CD4-positive, alpha-beta T cell treated with Interleukin-1 beta for 1 hour (primary cell): ENCODE measurements around the gene RFX3.

Experiments used
- DNase-seq, 2 donors: peaks; one replicate each; pipeline ENCODE4 v3.0.0-alpha.2; 2020 to 2022

RFX3 gene

DNA sequence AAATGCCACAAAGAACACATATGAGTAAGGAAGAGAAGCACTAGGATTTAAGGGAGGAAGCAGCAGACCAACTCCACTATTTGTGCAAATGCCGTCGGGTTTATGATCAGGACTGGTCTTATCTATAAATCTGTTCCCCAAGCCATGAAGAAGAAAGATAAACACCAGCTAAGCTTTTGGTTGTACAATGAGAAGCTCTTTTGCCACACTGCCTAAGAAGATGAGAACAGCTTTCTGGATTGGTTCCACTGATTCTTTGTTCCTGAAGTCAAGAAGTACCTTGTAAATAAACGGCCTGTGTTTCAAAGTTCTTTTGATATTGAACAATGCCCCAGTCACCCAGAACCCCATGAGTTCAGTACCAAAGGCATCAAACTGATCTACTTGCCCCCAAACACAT lies 93.9 kb downstream of the RFX3 start:
- DNase-seq: no peak

DNA sequence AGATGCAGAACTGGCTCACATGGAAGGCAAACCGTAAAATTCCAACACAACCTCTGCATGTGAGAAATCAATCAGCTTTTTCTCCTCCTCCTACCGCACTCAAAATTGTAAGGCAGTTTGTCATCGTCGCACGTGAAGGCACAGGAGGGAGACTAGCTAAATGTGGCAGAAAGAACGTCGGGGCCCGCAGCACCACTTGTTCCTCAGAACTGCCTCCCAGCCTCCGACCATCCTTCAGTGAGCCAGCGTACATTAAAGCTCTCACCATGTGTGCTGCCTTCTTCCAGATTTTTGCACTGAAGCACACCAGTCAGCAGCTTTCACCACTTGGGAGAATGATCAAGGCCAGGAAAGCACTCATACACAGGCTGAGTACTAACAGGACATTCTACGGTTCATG lies 105.9 kb downstream of the RFX3 start:
- DNase-seq: no peak

DNA sequence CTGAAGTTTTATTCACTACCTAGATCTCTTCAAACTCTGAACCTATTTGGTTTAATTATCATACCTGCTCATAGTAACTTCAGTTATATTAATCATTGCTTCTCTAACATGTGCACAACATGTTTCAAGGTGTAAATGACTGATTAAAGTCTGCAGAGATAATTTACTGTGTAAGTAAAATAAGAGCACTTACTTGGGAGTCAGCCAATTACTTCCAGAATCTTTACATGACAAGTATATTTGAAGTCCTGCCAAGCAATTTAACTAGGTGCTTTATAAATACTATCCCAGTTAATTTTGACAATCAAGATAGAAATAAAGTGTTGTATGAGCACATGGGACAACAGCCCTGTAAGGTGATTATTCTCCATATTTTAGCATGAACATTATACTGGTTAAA lies 109.9 kb downstream of the RFX3 start:
- no peak for DNase-seq

DNA sequence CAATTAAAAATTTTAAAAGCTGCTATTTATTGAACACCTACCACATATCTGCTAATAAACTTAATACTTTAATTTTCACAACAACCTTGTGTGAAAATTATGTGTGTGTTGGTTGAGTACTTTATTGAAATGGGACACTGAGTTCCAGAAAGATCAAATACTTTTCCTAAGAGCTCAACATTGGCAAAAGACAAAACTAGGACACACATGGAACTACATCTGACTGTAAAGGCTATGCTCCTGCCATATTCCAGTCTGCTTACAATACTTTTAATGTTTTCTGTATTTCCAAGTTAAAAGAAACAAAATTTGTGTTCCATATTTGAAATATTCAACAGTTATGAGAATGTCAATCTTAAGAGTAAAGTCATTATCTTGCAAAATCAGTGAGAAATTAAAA lies 111.8 kb downstream of the RFX3 start:
- no peak for DNase-seq

DNA sequence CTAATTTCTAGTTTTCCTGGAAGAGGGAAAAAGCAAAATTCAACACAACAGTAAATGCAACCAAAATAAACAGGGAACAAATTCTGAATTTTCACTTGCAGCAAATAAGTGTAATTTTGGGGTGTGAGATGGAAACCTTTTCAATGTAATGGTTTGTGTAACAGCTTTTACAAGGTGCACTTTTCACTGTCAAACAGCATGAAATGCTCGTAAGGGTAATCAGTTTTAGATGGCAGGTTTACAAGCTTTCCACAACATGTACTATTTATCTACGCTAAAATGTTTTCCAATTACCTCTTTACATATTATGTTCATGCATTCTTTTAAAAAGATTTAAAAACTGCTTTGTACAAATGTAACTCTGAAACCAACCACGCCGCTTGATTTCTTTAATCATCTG lies 115.3 kb downstream of the RFX3 start:
- DNase-seq: no peak

DNA sequence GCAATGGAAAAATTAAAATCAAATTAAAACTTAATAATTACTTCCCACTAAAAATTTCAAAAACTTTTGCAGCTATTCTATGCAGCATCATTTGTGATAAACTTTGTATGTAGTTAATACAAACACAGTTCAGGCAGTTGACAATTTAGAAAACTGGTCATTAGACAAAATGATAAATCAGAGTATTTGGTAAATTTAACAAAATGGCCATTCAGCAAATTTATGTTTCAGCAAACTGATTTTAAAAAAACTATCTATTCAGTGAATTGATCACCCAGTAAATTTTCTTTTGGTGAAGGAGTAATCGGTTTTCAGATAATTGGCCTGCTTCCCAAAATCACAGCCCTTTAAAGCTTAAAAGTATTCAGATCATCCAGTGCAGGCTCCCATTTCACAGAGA lies 116.3 kb downstream of the RFX3 start:
- no peak for DNase-seq

DNA sequence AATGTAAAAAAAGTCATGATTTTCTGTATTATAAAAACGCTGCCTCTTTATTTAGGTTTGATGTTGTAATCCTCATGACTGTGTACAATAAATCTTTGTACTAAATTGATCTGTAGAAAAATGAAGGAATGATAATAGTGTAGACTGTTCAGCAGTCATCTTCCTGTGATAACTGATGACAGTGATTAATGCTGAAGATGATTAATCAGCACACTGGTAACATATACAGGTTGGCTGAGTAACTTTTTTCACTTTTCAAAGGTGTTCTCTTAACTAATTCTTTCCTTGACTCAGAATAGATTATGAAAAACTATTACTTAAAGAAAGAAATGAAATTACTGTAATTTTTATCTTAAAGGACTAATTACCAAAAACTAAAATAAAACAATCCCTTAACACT lies 122.5 kb downstream of the RFX3 start:
- no peak for DNase-seq

DNA sequence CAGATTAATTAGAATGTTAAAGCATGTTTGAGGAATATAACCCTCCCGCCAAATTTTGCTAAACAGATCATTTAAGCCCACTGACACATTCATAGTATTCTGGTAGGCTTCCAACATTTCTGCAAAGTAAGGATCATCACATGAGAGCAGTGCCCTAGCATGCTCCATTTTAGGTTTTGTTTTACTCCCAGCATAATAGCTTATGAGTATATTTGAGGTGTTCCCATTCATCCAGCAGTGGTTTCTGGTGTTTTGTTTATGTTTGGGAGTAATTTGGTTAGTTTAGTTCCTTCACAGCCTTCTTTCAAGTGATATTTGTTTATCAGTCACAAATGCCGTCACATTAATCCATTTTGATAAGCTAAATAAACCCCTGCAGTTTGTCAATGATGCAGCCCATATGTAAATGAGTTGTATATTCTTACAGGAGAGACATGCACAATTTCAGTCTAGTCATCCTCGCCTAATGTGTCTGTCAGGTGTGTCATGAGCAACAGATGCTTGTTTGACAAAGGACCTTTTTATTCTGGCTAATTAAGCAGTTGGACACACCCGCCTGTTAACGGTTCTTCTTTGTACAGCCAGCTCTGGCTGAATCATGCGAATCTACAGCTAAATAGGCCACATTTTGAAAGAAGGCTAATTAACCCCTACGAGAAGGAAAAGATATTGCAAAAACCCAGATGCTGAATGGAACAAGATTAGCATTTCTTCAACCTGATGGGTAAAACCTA lies 124.4 kb downstream of the RFX3 start:
- DNase-seq: no peak

DNA sequence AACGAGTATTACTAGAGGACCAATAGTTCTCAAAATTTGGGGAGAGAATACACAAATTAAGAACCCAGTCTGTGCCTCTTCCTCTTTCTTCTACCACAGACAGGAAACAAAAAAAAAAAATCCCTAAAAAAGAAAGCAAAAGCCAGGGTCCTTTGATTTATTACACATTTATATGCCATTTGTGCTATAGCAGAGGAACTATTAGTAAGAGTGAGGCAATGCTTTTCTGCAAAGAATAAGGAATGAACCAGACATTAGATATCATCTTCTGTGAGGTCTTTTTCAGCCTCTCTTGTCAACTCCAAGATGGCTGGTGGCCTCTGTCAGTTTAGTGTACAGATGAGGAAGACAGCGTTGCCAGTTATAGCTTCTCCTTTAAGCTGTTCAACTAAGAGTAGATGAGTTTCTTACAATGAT lies 127.6 kb downstream of the RFX3 start:
- DNase-seq: peak; percentile 8

DNA sequence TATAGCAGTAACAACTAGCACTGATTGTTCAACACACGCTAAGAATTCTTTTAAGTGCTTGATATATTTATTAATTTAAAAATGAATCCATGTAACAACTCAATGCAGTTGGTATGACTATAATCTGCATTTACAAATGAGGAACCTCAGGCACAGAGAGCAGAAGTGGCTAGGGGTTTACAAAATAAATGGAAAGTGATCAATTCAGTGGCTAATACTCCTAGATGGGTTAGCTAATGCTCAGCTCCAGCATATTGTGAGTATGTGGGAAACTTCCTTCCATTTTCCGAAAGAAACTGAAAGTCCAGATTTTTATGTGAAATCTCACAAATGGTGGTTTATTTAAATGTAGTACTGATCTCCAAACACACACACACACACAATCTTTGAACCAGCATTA lies 128.0 kb downstream of the RFX3 start:
- DNase-seq: no peak

DNA sequence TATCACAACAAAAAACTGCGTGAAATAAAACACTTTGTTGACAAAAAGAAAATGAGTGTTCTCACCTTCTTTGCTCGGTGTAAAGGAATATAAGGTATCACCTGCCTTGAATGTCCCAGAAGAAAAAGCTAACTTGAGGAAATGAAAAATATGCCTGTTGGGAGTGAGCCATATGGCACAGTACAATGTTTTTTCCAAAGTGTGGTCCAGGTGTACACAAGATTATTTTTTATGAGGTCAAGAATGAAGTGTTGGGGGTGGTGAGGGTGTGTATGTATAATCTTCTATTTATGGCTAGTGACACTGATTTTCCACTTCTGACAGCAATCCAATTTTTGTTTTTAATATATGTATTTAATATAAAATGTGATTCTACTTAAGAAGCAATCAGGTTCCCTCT lies 134.4 kb downstream of the RFX3 start:
- no peak for DNase-seq

DNA sequence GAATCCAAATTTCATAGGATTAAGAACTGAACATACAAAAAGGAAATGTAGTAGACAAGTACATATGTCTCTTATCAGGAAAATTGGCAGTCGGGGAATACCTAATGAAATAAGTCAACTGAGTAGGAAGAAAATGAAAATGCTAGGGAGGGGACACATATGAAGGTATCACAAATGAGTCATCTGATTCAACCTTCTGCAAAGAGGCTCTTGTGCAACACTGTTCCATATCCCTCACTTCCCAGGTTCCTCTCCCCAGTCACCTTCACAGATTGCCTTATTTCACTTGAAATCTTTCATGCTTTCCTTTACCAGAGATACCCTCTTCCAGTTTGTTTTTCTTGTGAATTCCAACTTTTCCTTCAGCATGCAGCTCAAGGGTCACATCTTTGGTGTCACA lies 139.0 kb downstream of the RFX3 start:
- no peak for DNase-seq

DNA sequence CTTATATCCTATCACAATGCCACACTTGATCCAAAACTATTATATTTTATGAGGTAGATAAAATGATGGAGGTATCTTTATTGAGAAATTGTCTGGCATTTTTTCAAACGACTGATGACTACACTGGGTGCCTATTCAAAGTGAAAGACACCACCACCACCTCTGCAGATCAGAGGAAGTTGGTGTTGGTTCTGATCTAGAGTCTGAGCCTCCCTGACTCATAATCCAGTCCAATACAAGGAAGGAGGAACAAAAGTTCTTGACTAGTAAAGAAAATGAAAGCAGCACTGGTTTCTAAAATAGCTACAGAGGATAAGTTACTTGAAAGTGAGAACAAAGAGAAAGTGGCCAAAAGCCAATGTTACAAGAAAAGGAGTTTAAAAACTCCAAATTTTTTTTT lies 139.9 kb downstream of the RFX3 start:
- DNase-seq: no peak

DNA sequence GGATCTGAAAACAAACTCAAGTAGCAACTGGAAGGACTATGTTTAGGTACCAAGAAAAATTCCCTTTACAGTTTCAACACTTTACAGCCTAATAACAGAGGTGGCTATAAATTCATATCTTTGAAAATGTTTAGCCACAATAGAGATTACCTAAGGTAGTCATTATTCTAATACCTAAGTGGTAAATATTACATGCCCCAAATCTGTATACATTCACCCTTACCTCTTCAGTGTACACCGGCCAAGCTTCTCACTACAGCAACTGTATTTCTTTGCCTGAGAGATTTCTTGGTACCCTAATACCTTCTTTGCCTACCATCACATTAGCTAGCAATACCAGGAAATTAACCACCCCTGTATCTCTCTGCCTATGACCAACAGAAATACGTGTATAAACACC lies 154.0 kb downstream of the RFX3 start:
- no peak for DNase-seq

DNA sequence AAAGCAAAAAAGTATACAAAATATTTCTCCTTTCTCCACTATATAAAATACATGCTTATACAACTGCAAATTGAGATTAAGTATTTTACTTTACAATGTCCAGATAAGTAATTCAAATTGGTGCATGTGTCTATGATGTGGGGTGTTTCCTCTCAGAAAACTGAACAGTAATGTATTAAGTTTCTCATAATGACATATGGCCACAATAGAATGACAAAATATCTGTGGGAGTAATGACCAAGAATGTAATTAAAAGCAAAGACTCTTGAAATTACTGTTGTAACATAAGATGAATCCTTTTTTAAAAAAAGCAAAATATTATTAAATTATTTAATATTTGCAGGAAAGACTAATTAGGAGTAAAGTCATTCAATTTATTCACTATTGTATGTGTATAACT lies 155.1 kb downstream of the RFX3 start:
- DNase-seq: no peak

DNA sequence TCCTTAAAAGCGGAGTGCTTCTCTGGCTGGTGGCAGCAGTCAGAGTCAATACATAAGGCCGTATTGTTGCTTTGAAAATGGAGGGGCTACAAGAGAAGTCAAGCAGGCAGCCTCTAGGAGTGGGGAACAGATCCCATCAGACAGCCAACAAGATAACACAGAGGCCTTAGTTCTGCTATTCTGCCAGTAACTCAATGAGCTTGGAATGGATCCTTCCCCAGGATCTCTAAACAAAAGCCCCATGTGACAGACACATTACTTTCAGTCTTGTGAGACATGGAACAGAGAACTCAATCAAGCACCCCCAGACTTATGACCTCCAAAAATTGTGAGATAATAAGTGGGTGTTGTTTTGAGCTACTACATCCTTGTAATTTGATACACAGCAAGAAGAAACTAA lies 158.6 kb downstream of the RFX3 start:
- no peak for DNase-seq

DNA sequence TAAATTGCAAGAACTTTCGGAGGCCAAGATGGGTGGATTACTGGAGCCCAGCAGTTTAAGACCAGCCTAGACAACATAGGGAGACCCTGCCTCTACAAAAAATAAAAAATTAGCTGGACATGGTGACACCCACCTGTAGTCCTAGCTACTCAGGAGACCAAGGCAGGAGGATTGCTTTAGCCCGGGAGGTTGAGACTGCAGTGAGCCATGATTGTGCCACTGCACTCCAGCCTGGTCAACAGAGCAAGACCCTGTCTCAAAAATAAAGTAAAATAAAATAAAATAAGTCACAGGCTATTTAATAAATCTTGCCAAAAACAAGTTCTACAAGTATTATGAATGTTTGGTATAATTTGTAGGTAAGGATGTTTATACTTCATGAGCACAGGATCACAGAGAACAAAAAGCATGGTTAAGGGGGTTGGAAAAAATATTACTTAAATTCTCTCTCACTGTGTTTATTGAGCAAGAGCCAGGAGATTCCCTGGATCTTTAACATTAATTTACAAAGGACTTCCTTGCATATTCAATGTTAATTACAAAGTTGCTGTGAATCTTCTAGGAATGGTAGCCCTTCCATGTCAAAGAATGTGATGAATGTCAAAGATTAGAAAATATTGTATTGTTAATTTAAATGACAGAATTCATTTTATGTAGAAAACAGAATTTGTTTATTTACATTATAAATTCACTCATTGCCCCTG lies 164.0 kb downstream of the RFX3 start:
- no peak for DNase-seq

DNA sequence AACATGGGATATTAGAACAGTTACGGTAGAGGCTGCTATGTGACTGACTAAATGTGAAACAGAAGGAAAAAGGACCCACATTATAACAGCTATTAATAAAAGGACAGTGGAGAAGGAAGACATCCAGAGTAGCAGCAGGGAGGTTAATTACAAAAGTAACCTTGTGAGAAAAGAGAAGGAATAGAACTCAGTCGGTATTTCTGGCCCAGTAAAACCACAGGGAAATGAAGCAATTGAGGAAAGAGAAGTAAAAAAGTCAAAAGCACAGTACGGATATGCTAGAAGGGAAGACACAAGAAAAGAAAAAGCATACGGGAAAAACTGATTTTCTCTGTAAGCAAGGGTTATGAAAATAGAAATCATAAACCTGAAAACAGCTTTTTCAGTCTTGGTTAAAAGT lies 164.7 kb downstream of the RFX3 start:
- no peak for DNase-seq

DNA sequence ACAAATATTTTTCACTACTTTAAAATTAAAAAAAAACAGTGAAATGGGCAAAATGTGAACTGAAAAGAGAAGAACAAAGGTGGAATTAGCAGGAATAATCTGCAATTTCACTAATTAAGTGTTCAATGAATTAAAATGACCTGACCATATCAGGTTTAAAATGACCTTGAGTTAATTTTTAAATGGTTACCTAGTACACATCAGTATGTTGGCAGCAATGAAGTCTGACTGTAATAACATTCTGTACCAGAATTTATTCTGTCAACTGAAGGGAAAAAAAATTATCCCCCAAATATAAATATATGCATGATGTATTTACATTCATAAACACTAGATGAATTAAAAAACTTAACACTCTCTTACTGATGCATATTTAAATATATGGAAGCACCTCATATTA lies 165.6 kb downstream of the RFX3 start:
- no peak for DNase-seq

DNA sequence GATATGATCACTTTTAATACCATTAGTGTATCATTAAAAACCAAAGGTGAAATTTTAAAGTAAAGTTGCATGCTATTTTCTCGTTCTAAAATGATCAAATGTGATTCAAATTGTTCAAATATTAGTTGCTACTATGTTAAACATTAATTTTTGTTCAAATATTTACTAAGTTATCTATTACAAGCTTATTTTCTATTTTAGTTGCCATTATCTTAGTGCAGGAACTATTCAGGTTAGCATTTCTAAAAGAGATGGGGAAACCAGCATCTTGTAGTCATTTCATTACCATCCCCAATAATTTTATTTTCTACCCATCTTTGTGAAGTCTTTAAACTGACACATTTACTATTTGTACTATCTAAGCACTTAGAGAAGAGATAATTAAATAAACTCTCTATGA lies 166.0 kb downstream of the RFX3 start:
- DNase-seq: no peak

DNA sequence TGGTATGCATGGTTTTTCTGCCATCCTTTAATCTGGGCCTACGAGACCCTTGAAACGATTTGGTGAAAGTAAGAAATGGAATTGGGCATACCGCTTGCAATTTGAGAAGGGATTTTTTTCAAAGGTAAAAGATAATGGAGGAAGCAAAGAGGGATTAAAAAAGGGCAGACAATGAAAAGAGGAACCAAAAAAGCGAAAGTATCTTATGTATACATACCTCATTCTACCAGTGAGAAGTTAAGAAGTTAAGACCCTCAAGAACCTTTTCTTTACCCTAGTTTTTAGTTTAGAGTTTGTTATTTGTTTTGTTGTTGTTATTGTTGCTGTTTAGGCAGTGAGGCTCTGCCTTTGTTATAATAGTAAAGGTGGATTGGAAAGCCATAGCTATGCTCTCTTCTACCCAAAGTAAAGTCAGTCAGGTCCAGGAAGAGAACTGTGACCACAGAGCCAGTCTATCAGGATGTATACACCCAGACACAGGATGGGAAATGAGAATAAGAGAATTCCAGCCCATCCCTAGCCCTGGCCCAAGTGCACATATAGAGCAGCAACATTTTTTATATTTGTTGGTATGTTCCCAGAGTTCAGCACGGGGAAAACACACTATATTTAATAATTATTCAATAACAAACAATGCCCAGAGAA lies 166.6 kb downstream of the RFX3 start:
- no peak for DNase-seq

DNA sequence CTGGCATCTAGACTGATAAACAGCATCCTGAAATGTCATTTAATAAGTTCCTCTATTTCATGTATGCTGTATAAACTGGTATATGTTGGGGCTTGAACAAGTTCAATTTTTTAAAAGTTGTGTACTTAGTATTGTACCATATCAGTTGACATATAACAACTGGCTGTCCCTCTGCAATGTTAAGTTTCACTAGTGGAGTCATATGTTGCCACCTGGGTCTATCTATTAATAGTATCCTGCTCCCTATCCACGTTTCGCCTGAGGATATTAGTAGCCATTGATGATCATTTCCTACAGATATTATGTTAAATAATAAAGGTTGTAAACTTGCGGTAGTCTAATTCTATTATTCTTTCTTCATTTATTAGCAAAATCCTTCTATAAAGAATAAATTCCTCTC lies 177.6 kb downstream of the RFX3 start:
- DNase-seq: no peak

DNA sequence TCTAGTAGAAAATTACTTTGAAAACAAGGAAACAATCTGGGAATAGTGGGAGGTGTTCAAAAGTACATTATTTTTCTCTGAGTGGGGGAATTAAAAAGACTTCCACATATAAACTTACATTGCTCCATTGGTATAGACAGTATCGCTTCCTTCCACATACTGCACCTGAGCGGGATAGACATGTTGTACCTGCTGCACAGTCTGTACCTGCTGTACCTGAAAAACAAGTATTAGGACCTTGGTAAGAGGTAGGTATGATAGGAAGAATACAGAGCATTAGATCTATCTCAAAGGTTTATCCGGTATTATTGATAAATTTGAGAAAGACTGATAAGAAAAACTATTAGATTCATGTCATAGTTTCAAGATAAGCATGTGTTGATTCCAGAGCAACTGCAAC lies 179.3 kb downstream of the RFX3 start:
- DNase-seq: no peak

DNA sequence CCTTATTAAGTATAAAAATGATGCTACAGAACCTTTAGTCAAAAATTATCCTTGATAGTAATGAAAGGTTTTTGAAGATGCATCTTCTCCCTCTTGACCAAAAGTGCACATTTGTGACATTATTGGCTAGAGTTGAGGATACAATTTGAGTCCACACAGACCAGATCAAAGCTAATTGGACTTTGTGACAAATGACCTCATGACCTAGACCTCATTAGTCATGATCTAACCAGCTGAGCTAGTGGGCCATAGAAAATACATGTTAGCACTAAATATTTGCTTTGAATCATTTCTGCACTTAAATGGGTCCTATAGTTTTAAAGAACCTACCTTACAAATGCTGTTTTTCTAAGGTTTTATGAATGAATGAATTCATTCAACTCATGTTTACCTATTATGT lies 182.1 kb downstream of the RFX3 start:
- DNase-seq: no peak
